ENCODE data around the gene PRTFDC1.

PRTFDC1 gene

GRCh38 chr10:24816868-24817396, 135.5 kb downstream of the PRTFDC1 start:
- Histone ChIP-seq H3K4me1 (ENCODE audit: control insufficient read depth, low read length) (no peaks in the 10 kb centered on the region), H3K27me3 (ENCODE audit: control insufficient read depth, low read length) (no peaks in the 10 kb centered on the region), H3K4me3 (ENCODE audit: low read length) (no peak overlapping the region), H3K4me2 (ENCODE audit: low read length) (no peak overlapping the region), H3F3A (ENCODE audit: control insufficient read depth, insufficient read depth) (no peaks in the 10 kb centered on the region), H3K9me2 (replicated peaks; ENCODE audit: control insufficient read depth, low read length) (no peaks in the 10 kb centered on the region), H3K36me3 (ENCODE audit: control insufficient read depth, low read length) (no peaks in the 10 kb centered on the region), H3K27ac (ENCODE audit: low read depth, low read length) (no peak overlapping the region), H4K20me1 (ENCODE audit: control insufficient read depth, insufficient read depth, low read depth, low read length) (no peaks in the 10 kb centered on the region), H3K9me3 (ENCODE audit: control insufficient read depth, insufficient read depth, low read length) (no peaks in the 10 kb centered on the region), H3K79me2 (ENCODE audit: control insufficient read depth, low read length) (no peaks in the 10 kb centered on the region)
- TF ChIP-seq, protein P1, sequence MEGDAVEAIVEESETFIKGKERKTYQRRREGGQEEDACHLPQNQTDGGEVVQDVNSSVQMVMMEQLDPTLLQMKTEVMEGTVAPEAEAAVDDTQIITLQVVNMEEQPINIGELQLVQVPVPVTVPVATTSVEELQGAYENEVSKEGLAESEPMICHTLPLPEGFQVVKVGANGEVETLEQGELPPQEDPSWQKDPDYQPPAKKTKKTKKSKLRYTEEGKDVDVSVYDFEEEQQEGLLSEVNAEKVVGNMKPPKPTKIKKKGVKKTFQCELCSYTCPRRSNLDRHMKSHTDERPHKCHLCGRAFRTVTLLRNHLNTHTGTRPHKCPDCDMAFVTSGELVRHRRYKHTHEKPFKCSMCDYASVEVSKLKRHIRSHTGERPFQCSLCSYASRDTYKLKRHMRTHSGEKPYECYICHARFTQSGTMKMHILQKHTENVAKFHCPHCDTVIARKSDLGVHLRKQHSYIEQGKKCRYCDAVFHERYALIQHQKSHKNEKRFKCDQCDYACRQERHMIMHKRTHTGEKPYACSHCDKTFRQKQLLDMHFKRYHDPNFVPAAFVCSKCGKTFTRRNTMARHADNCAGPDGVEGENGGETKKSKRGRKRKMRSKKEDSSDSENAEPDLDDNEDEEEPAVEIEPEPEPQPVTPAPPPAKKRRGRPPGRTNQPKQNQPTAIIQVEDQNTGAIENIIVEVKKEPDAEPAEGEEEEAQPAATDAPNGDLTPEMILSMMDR (IDR thresholded peaks at IDR 0.05; ENCODE audit: low read depth, low read length, poor library complexity, severe bottlenecking): no peak
- no peak for TF ChIP-seq EZH2phosphoT487 (IDR thresholded peaks at IDR 0.05; ENCODE audit: borderline replicate concordance, low read length)

- H3K27ac ChIP-seq (ENCODE audit: low read depth, low read length): no peak overlapping the region
- no peaks in the 10 kb centered on the region for H3F3A ChIP-seq (ENCODE audit: control insufficient read depth, insufficient read depth)
These were observed 137.7 kb downstream of the PRTFDC1 start for GRCh38 chr10:24814568-24815313.

GRCh38 chr10:24813856-24814255, 138.6 kb downstream of the PRTFDC1 start:
- TF ChIP-seq, protein P1 (IDR thresholded peaks at IDR 0.05; ENCODE audit: low read depth, low read length, poor library complexity, severe bottlenecking): no peak
- no peak for TF ChIP-seq EZH2phosphoT487 (IDR thresholded peaks at IDR 0.05; ENCODE audit: borderline replicate concordance, low read length)
- H3K36me3 ChIP-seq (ENCODE audit: control insufficient read depth, low read length): no peaks in the 10 kb centered on the region
- H3K4me3 ChIP-seq (ENCODE audit: low read length): no peak overlapping the region
- H3F3A ChIP-seq (ENCODE audit: control insufficient read depth, insufficient read depth): no peaks in the 10 kb centered on the region
- no peaks in the 10 kb centered on the region for H3K27me3 ChIP-seq (ENCODE audit: control insufficient read depth, low read length)
- no peaks in the 10 kb centered on the region for H3K79me2 ChIP-seq (ENCODE audit: control insufficient read depth, low read length)
- H3K9me3 ChIP-seq (ENCODE audit: control insufficient read depth, insufficient read depth, low read length): no peaks in the 10 kb centered on the region
- H3K27ac ChIP-seq (ENCODE audit: low read depth, low read length): no peak overlapping the region
- no peaks in the 10 kb centered on the region for H3K4me1 ChIP-seq (ENCODE audit: control insufficient read depth, low read length)
- no peak overlapping the region for H3K4me2 ChIP-seq (ENCODE audit: low read length)
- no peaks in the 10 kb centered on the region for H3K9me2 ChIP-seq (replicated peaks; ENCODE audit: control insufficient read depth, low read length)
- no peaks in the 10 kb centered on the region for H4K20me1 ChIP-seq (ENCODE audit: control insufficient read depth, insufficient read depth, low read depth, low read length)

More at GRCh38 chr10:24814568-24815313, 137.7 kb downstream of the PRTFDC1 start:
- Histone ChIP-seq H3K36me3 (ENCODE audit: control insufficient read depth, low read length) (no peaks in the 10 kb centered on the region), H3K9me2 (replicated peaks; ENCODE audit: control insufficient read depth, low read length) (no peaks in the 10 kb centered on the region), H3K4me2 (ENCODE audit: low read length) (no peak overlapping the region), H3K4me1 (ENCODE audit: control insufficient read depth, low read length) (no peaks in the 10 kb centered on the region), H3K79me2 (ENCODE audit: control insufficient read depth, low read length) (no peaks in the 10 kb centered on the region), H4K20me1 (ENCODE audit: control insufficient read depth, insufficient read depth, low read depth, low read length) (no peaks in the 10 kb centered on the region), H3K27me3 (ENCODE audit: control insufficient read depth, low read length) (no peaks in the 10 kb centered on the region), H3K4me3 (ENCODE audit: low read length) (no peak overlapping the region), H3K9me3 (ENCODE audit: control insufficient read depth, insufficient read depth, low read length) (no peaks in the 10 kb centered on the region)
- no peak for TF ChIP-seq EZH2phosphoT487 (IDR thresholded peaks at IDR 0.05; ENCODE audit: borderline replicate concordance, low read length)
- TF ChIP-seq, protein P1 (IDR thresholded peaks at IDR 0.05; ENCODE audit: low read depth, low read length, poor library complexity, severe bottlenecking): no peak

All from DOHH2 (cell line).